Endothelial cell of umbilical vein (primary cell): Measurements from ENCODE around the gene CDS2. TPM values are rescaled to one million over a fixed set of nuclear protein-coding genes. Genes with fewer than 3 reads are reported as not detected.

Experiments used
- BruUV-seq: library from RNA; stranded (reverse); fragments of 400-500 nt; replicated peaks from 2 replicates; lab custom pipeline; 2021; lab: Mats Ljungman, UMichigan
- CTCF ChIA-PET: fragments of 300-600, 350-600 bp; sonication (Branson Sonifier 250); formaldehyde crosslinking; loops from one replicate; lab custom pipeline; 2021; ENCODE audit warnings: antibody characterized with exemption, inconsistent platforms; lab: Charles Lee
- POLR2A ChIA-PET: fragments of 300-600, 350-600 bp; sonication (Branson Sonifier 250); formaldehyde crosslinking; loops from one replicate; lab custom pipeline; 2021; ENCODE audit warnings: antibody characterized with exemption, inconsistent platforms; lab: Charles Lee
- DNase-seq: peaks from one replicate; pipeline ENCODE4 v3.0.0-alpha.2; 2011; ENCODE audit warnings: low read depth, low spot score
- FAIRE-seq: peaks from 2 replicates; lab custom pipeline; 2011; peaks lifted over from hg19 to GRCh38; lab: Jason Lieb, UNC
- H2AFZ ChIP-seq: 2 replicates; pipeline ENCODE4 v1.6.0; 2012; ENCODE audit warnings: low read depth, low read length, control low read depth, inconsistent platforms
- H3K27ac ChIP-seq: 2 replicates; pipeline ENCODE4 v1.5.1; 2011; ENCODE audit warnings: low read depth, mild to moderate bottlenecking, control low read depth, low read length, moderate library complexity; ENCODE audit not compliant: insufficient read depth
- H3K27me3 ChIP-seq, 2 experiments: 2 replicates each; pipeline versions ENCODE4 v1.6.0 to v1.6.1; 2011; ENCODE audit warnings: low read length in 2 of 2, mixed read lengths in 1 of 2; ENCODE audit not compliant: control insufficient read depth in 2 of 2, insufficient read depth in 2 of 2
- H3K36me3 ChIP-seq, 2 experiments: 2 replicates in 1 of 2; 3 replicates in 1 of 2; pipeline ENCODE4 v1.5.1; 2011; ENCODE audit warnings: low read length in 2 of 2, mild to moderate bottlenecking in 1 of 2, moderate library complexity in 1 of 2; ENCODE audit not compliant: control insufficient read depth in 2 of 2, insufficient read depth in 2 of 2; ENCODE audit errors: extremely low read depth in 1 of 2
- H3K4me1 ChIP-seq: 3 replicates; pipeline ENCODE4 v1.5.1; 2011; ENCODE audit warnings: mild to moderate bottlenecking, low read length; ENCODE audit not compliant: control insufficient read depth, insufficient read depth; ENCODE audit errors: extremely low read depth
- H3K4me2 ChIP-seq: 2 replicates; pipeline ENCODE4 v1.6.1; 2011; ENCODE audit warnings: low read length, control low read depth, mixed read lengths; ENCODE audit not compliant: insufficient read depth
- H3K4me3 ChIP-seq, 3 experiments: fragments of 200-600 bp in 1 of 3; sonication (generic), shearing (Covaris generic) in 1 of 3; replicated peaks in 1 of 3; 2 replicates each; pipeline ENCODE4 v1.5.1; 2011 to 2016; ENCODE audit warnings: control low read depth in 3 of 3, low read length in 3 of 3, mild to moderate bottlenecking in 2 of 3, inconsistent platforms in 1 of 3, low read depth in 1 of 3, moderate library complexity in 1 of 3; ENCODE audit not compliant: insufficient read depth in 1 of 3
- H3K79me2 ChIP-seq: 2 replicates; pipeline ENCODE4 v1.6.0; 2012; ENCODE audit warnings: low read length, inconsistent platforms; ENCODE audit not compliant: control insufficient read depth, insufficient read depth
- H3K9ac ChIP-seq: replicated peaks from 2 replicates; pipeline ENCODE3; 2011; ENCODE audit warnings: low read length, control low read depth; ENCODE audit not compliant: insufficient read depth; ENCODE audit errors: extremely low read depth
- H3K9me1 ChIP-seq: replicated peaks from 3 replicates; pipeline ENCODE4 v1.6.0; 2011; ENCODE audit warnings: mild to moderate bottlenecking, low read length; ENCODE audit not compliant: control insufficient read depth, insufficient read depth; ENCODE audit errors: extremely low read depth
- H3K9me3 ChIP-seq: replicated peaks from 2 replicates; pipeline ENCODE4 v1.5.1; 2012; ENCODE audit warnings: low read length, inconsistent platforms; ENCODE audit not compliant: control insufficient read depth, insufficient read depth
- H4K20me1 ChIP-seq: replicated peaks from 2 replicates; pipeline ENCODE3; 2011; ENCODE audit warnings: mild to moderate bottlenecking, low read length; ENCODE audit not compliant: control insufficient read depth, insufficient read depth; ENCODE audit errors: extremely low read depth
- CTCF ChIP-seq, 2 donors: IDR thresholded peaks; 1 replicate in 1 of 2; 2 replicates in 1 of 2; pipeline ENCODE4 v1.5.1; 2011; ENCODE audit warnings: low read length in 2 of 2, mild to moderate bottlenecking in 2 of 2, moderate library complexity in 2 of 2, control low read depth in 1 of 2, inconsistent platforms in 1 of 2, low read depth in 1 of 2; ENCODE audit not compliant: insufficient read depth in 1 of 2; ENCODE audit errors: extremely low read depth in 1 of 2
- EZH2 ChIP-seq: IDR thresholded peaks from 2 replicates; pipeline ENCODE4 v1.6.1; 2012; ENCODE audit warnings: borderline replicate concordance, low read depth, mild to moderate bottlenecking, moderate library complexity, low read length, inconsistent platforms; ENCODE audit not compliant: severe bottlenecking
- FOS ChIP-seq: IDR thresholded peaks from 2 replicates; pipeline ENCODE4 v1.6.1; 2011; ENCODE audit warnings: mild to moderate bottlenecking, low read length, moderate library complexity, borderline replicate concordance; ENCODE audit not compliant: insufficient read depth
- GATA2 ChIP-seq: IDR thresholded peaks from 2 replicates; pipeline ENCODE4 v1.7.0; 2011; ENCODE audit warnings: low read depth, mild to moderate bottlenecking, moderate library complexity, mixed read lengths, low read length; ENCODE audit not compliant: insufficient read length, insufficient read depth
- JUN ChIP-seq: IDR thresholded peaks from 2 replicates; pipeline ENCODE4 v1.6.1; 2011; ENCODE audit warnings: borderline replicate concordance, low read depth; ENCODE audit not compliant: insufficient read length, insufficient read depth
- MAX ChIP-seq: IDR thresholded peaks from 2 replicates; pipeline ENCODE4 v1.6.1; 2011; ENCODE audit not compliant: insufficient read depth, insufficient read length
- MYC ChIP-seq: IDR thresholded peaks from one replicate; pipeline ENCODE4 v1.6.1; 2011; ENCODE audit warnings: mild to moderate bottlenecking, low read depth, low read length
- POLR2A ChIP-seq: IDR thresholded peaks from 2 replicates; pipeline ENCODE4 v1.6.1; 2012; ENCODE audit warnings: low read depth, mild to moderate bottlenecking, control low read depth, low read length
- POLR2AphosphoS5 ChIP-seq: IDR thresholded peaks from 2 replicates; pipeline ENCODE4 v1.6.1; 2012; ENCODE audit warnings: low read depth, mild to moderate bottlenecking, control low read depth, low read length, moderate library complexity; ENCODE audit not compliant: insufficient read depth
- dilution Hi-C: fragments of 300-500 bp; cut with MboI; formaldehyde crosslinking; loops from one replicate; pipeline ENCODE4 v1.15.0; 2019; ENCODE audit warnings: low sequenced_read_pairs; ENCODE audit not compliant: extremely low pct_ligation_motif_present
- intact Hi-C: fragments of 100-400 bp; cut with micrococcal nuclease; formaldehyde crosslinking; loops from one replicate; pipeline ENCODE4 v1.10.0; 2022
- polyA plus RNA-seq, 4 experiments: library from polyadenylated mRNA; depleted of rRNA in 3 of 4; stranded (reverse) in 3 of 4; unstranded in 1 of 4; fragments of >200 nt; gene quantifications; 2 replicates each; pipeline versions ENCODE4 v1.2.1 to v1.2.3, GENCODE V29; 2011 to 2012; ENCODE audit warnings: missing spikeins in 1 of 4
- total RNA-seq: library from RNA; stranded (reverse); gene quantifications from 2 replicates; pipeline ENCODE4 v1.2.3, GENCODE V29; 2021

Gene CDS2
- total and polyA plus RNA-seq, 2 donors (not counting 3 experiments of a cell fraction or from before 2014, with no cell fraction given) = 47.0 to 49.0 TPM

GRCh38 chr20:5150226-5151076 lies 23.6 kb downstream of the CDS2 start:
- Histone ChIP-seq H4K20me1 (peaks cover 2% of the 10 kb centered on the region), H3K9me3 (no peaks in the 10 kb centered on the region), H3K36me3 (no peaks in the 10 kb centered on the region), H3K9ac (no peak overlapping the region), H3K27me3 (no peaks in the 10 kb centered on the region), H3K9me1 (no peaks in the 10 kb centered on the region), H3K4me1 (peaks cover 7% of the 10 kb centered on the region), H3K4me2 (no peak overlapping the region), H2AFZ (no peak overlapping the region), H3K4me3 (no peak overlapping the region), H3K79me2 (peaks cover 30% of the 10 kb centered on the region), H3K27ac (no peak overlapping the region)
- ChIA-PET CTCF (interaction anchor here (0.6 kb wide), 1 partner anchor 42 kb away, joined by 5 read pairs; no protein-coding TSS in a partner anchor), POLR2A (no interaction called here)
- BruUV-seq = no TSS peak
- dilution Hi-C loops = no loop called here
- intact Hi-C loops = no loop called here
- TF ChIP-seq JUN = no peak
- no peak for TF ChIP-seq FOS
- no peak for TF ChIP-seq GATA2
- TF ChIP-seq MAX = no peak
- TF ChIP-seq CTCF (IDR thresholded peaks at IDR 0.05; ENCODE audit: extremely low read depth in 1 of 2, insufficient read depth in 1 of 2, low read depth in 1 of 2, low read length in 2 of 2) = no peak
- no peak for TF ChIP-seq EZH2
- no peak for TF ChIP-seq POLR2AphosphoS5
- TF ChIP-seq POLR2A = no peak
- no peak for TF ChIP-seq MYC
- FAIRE-seq (peak; percentile 59), DNase-seq (no peak)
